DMS53 treated with DMSO at 0.1 percent for 48 hours (cell line): ENCODE results near the gene MTA2.
"Not testable (repeated sequence)": the region's sequence is repeated elsewhere in the genome, so short reads cannot be mapped to it uniquely, and the experiment has no call there.

Experiments
- DNase-seq: peaks from one replicate; lab custom pipeline; 2025; ENCODE audit not compliant: unreplicated experiment; lab: John Stamatoyannopoulos, UW

Gene MTA2

DNA sequence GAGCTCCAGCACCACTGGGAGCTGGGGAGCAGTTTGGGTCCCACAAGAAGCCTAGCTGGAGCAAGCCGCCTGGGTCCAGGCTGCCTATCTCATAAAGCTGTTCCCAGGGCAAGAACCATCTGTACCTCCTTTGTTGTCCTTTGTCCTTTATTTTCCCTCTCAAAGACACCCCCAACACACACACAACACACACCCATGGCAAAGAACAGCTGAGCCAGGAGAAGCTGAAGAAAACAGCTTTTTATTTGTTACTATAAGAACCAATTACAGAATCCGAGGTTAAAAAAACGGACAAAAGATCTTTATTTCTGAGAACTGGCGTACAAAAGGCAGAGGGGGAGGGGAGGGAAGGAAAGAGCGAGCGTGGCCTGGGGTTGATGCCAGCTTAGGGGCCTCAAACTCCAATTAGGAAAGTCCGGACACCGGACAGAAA is 8.7 kb downstream of the MTA2 start:
- no peak for DNase-seq

DNA sequence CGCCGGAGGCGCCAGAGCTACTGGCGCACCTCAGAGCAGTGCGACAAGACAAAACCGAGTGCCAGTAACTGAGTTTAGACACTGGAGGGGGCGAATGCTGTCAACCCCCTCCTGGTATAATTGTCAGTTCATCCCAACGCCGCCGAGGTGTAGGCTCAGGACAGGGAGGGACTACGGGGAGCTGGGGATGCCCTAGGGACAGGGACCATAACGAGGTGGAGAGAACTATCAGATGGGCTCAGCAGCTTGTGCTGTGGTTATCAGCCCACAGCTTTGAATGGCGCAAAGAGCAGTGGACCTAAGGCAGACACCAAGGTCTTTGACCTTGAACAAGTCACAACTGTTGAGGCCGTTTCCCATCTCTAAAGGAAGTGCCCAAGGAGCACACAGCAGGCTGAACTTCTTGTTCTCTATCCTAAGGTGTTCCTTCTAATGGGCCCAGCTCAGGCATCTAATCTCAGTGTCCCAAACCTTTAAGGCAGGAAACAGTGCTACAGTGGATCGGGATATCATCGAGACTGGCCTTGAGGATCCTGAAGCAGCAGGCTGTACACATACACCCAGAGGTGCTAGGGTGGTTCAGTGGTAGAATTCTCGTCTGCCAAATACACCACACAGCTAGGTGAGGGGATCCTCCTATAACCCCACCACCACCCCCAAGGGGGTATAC is 9.4 kb downstream of the MTA2 start:
- DNase-seq, result peak; percentile 55

GRCh38 chr11:62591448-62592145 is 10.1 kb downstream of the MTA2 start, which contains the start of gene TUT1:
TSS of gene TUT1 (minus strand) at chr11:62591523. CDS start at chr11:62591485, 38 bp downstream.
- DNase-seq, result peak; percentile 99

DNA sequence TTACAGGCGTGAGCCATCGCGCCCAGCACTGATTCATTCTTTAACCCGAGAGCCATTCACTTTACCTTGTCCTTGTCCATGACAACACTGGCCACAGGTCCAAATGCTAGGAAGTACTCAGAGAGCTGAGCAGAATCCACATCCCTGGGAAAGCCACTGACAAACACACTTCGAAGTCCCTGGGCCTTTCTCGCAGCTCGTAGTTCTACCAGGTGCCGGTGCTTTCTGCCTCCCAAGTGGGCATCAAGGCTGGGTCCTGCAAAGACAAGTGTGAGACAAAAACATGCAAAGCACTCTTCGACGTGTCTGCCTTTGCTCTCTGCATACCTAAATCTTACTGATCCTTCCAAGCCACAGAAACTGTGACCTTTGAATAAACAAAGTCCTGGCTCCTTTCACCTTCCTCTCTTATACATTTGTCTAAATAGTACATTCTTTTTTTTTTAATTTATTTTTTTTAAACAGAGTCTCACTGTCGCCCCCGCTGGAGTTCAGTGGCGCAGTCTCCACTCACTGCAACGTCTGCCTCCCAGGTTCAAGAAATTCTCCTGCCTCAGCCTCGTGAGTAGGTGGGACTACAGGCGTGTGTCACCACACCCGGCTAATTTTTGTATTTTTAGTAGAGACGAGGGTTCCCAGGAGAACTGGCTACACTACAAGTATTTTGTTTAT is 12.6 kb downstream of the MTA2 start:
- DNase-seq, result no peak

DNA sequence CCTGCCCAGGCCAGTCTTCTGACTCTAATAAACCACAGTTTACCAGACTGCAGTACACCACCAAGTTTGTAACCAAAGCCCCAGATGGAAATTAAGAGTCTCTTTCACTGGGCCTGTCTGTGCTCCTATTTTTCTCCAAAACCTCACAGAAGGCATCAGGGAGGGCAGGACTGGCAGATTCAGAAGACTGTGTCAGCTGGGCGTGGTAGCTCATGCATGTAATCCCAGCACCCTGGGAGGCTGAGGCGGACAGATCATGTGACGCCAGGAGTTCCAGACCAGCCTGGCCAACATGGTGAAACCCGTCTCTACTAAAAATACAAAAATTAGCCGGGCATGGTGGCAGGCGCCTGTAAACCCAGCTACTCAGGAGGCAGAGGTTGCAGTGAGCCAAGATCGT is 16.3 kb downstream of the MTA2 start:
- not testable (repeated sequence) for DNase-seq

- not testable (repeated sequence) for DNase-seq
Observed at GRCh38 chr11:62581735-62582134, 19.9 kb downstream of the MTA2 start.

GRCh38 chr11:62580959-62581715 is 20.5 kb downstream of the MTA2 start:
- DNase-seq, result no peak

DNA sequence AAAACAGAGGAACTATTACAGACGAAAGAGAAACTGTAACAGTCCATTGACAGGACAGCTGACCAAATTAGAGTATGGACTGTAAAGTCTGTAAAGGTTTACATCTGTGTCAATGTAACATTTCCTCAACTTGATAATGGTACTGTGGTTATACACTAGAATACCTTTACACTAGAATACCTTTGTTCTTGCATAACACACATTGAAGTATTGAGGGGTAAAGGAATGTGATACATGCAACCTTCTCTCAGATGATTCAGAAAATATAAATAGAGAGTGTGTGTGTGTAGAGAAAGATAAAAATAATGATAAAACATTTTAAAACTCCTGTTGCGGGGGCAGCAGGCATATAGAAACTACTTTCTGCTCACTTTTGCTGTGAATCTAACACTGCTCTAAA is 22.4 kb downstream of the MTA2 start:
- DNase-seq, result no peak

DNA sequence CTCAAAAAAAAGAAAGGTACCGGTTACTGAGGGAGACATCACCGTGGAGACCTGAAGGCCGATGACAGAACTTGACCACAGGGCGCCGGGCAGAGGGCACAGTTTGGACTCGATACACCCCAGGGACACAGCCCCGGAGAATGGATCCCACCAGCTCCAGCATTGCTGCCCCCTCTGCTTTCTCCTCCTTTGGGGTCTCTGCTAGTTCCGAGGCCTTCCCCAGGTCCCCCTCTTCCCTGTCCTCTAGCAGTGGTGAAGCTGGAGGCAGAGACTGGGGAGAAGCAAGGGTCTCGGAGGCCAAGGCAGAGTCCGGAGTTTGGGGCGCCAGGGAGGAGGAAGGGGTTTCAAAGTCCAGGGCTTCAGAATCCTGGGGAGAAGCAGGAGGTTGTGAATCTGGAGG is 23.1 kb downstream of the MTA2 start:
- no peak for DNase-seq

DNA sequence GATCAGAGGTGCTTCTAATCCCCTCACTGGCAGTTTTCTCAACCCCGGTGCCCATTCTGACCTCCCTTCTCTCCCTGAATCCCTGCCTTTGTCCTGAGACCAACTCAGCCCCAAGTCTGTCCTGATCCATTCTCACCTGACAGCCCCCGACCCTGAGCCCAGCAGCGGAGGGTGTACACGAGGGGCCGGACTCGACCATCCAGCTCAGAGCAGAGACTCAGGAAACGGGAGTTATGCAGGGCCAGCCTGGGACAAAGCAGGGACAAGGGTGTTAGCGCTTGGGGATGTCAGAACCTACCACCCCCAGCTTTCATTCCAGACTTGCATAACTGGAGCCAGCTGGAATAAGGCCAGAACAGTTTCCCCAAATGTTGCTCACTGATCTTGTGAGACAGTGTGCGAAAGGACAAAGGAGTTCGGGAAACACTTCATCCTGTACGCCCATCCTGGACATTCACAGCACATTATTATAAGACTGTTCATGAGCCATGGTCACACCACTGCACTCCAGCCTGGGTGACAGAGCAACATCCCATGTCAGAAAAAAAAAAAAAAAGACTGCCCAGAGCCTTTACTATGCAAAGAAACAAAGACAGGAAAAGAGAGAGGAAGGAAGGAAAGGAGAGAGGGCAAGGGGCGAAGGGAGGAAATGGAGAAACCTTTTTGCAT is 24.5 kb downstream of the MTA2 start:
- no peak for DNase-seq

- DNase-seq, result no peak
Observed at GRCh38 chr11:62575837-62576236, 25.8 kb downstream of the MTA2 start.

GRCh38 chr11:62575156-62575555 is 26.5 kb downstream of the MTA2 start:
- no peak for DNase-seq

GRCh38 chr11:62574363-62575071 is 27.1 kb downstream of the MTA2 start:
- DNase-seq, result peak; percentile 22

DNA sequence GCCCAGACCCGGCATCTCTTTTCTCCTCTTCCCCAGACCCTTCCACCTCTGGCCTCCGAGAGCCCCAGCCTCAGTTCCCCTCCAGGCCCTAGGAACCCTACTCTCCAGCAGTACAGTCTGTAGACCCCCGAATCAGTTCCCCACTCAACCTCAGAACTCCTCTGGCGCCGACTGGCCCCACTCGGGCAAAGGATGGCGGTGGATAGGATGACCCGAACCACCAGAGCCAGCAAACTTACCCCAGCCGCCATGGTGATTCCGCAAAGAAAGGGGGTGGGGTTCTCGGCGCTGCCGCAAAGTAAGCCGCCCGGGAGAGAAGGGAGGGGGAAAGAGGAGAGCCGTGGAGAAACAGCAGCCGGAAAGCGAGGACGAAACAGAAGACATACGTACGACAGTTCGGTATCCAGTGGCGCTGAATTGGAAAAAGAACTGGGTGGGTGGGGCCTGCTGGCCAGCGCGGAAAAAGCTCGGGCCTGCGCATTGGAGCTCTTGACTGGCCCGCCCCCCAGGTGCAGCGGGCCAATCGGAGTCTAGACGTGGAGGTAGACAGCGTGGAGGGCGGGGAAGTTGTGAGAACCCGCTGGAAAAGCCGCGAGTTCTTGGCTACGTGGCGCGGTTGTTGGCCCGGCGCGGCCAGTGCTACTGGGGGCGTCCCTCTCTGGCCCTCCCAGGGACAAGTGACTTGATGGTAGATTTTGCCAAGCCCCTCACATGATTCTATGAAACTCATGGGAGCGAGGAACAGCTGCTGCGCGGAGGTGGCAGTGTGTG is 27.9 kb downstream of the MTA2 start, which contains the start of gene EEF1G:
Gene EEF1G, minus strand, starts transcription at position 300 of the 771 bp plus-strand sequence. Its CDS starts 49 bp downstream, at position 251.
- DNase-seq, result peak; percentile 98

DNA sequence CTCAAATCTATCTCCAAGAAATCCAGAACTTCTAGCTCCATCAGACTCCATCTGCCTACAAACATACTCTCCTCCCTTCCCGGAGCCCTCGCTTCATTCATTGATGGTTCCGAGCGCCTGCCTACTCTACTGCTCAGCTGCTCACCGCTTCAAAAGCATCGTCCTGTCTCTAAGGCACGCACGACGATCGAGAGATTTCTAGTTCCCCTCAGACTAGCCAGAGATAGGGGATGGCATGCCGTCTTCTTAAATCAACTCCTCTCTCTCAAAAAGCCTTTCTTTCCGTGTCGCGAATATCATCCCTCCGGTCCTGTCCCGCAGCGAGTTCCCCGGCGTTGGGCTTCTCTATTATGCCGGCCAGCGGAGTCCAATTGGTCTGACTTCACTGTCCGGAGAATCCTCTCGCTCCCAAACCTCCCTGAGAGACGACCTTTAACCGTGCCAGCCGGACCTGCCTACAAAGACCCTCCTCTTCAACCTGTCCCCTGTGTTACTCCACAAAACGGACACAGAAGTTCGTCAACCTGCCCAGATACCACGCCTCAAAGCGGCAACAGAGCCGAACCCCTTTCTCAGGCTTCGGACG is 28.6 kb downstream of the MTA2 start:
- DNase-seq, result no peak

DNA sequence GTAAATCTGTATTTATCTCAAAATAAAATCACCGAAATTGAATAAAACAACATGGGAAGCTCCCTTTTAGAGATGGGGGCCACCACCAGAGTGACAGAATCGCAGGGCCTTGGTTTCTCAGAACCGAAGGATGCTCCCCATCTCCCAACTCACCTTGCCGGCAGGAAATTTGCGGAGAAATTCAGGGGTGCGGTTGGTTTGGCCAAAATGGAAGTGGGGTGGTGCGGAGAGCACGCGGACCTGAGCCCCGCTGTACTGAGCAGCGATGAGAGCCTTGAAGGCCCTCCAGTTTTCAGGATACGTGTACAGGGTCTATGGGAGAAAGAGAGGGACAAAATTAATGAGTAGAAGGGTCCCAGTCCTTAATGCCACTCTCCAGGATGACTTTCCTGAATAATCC is 29.2 kb downstream of the MTA2 start:
- DNase-seq, result no peak

- not testable (repeated sequence) for DNase-seq
Observed at GRCh38 chr11:62571493-62571892, 30.2 kb downstream of the MTA2 start.

DNA sequence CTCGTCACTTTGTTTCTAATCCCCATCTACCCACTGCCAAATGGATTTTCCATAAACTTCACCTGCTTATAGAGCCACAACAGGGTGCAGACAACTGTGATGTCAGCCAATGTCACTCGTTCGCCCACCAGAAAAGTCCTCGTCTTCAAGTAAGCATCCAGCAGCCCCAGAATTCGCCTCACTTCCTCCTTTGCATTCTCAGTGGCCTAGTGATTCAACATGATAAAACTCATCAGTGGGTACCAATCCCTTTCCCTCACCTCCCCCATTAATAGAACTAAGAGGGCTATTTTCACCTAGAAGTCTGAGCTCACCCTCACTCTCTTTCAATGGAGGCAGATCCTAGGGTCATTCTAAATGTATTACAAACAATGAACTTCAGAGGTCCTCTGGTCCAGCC is 30.8 kb downstream of the MTA2 start:
- not testable (repeated sequence) for DNase-seq

GRCh38 chr11:62569611-62570010 is 32.1 kb downstream of the MTA2 start:
- DNase-seq, result no peak
